ENCODE results near the gene SRP14. TPM values are rescaled to one million over a fixed set of nuclear protein-coding genes. Genes with fewer than 3 reads are reported as not detected.

The SRP14 gene
- total RNA-seq, 3 donors from 2014 or later: 131 to 154 (median 142) TPM

DNA sequence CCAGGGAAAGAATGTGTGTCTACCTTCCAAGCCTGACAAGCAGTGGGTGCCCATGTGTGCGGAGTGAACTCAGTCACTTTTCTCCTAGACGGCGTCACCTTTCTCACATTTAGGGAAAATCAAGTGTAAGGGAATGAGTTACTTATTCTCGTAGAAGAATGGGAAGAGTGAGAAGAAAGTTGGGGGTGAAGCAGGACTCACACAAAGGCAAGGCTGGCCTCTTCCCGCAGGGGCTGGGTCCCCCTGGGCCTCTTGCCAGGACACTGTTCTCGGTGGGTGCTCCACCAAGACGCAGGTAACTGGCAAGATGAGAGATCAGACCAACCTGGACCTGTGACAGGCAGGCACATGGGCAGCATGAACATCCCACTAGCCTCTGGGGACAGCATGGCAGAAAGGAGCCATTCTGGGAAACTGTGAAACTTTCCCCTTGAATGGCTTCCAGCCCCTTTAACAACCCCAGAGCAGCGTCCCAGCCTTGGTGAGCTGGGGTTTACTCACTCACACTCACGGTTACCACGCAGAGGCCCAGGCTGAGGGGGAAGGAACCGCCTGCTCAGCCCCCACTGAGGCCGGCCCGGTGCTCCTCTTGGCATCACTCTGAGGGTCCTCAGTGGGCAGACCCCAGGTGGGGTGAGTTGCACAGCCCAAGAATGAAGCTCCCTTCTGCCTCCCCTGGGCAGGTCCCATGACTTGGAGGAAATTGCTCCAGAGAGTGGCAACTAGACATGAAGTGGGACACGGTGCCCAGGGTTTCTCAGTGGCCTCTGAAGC lies 15.0 kb upstream of the SRP14 start:
- Histone ChIP-seq H3K4me1 (ENCODE audit: low read depth) (peaks cover 38% of the 10 kb centered on the region), H3K9me3 (no peaks in the 10 kb centered on the region), H3K4me3 (no peak overlapping the region), H3K36me3 (ENCODE audit: low read depth) (no peaks in the 10 kb centered on the region)
- DNase-seq (peak in 1 of 3 donors; percentile 63), ATAC-seq (no peak)
- intact Hi-C loops (cut with DNase I, micrococcal nuclease): no loop called here
- TF ChIP-seq, protein P1, sequence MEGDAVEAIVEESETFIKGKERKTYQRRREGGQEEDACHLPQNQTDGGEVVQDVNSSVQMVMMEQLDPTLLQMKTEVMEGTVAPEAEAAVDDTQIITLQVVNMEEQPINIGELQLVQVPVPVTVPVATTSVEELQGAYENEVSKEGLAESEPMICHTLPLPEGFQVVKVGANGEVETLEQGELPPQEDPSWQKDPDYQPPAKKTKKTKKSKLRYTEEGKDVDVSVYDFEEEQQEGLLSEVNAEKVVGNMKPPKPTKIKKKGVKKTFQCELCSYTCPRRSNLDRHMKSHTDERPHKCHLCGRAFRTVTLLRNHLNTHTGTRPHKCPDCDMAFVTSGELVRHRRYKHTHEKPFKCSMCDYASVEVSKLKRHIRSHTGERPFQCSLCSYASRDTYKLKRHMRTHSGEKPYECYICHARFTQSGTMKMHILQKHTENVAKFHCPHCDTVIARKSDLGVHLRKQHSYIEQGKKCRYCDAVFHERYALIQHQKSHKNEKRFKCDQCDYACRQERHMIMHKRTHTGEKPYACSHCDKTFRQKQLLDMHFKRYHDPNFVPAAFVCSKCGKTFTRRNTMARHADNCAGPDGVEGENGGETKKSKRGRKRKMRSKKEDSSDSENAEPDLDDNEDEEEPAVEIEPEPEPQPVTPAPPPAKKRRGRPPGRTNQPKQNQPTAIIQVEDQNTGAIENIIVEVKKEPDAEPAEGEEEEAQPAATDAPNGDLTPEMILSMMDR (IDR thresholded peaks at IDR 0.05): no peak

DNA sequence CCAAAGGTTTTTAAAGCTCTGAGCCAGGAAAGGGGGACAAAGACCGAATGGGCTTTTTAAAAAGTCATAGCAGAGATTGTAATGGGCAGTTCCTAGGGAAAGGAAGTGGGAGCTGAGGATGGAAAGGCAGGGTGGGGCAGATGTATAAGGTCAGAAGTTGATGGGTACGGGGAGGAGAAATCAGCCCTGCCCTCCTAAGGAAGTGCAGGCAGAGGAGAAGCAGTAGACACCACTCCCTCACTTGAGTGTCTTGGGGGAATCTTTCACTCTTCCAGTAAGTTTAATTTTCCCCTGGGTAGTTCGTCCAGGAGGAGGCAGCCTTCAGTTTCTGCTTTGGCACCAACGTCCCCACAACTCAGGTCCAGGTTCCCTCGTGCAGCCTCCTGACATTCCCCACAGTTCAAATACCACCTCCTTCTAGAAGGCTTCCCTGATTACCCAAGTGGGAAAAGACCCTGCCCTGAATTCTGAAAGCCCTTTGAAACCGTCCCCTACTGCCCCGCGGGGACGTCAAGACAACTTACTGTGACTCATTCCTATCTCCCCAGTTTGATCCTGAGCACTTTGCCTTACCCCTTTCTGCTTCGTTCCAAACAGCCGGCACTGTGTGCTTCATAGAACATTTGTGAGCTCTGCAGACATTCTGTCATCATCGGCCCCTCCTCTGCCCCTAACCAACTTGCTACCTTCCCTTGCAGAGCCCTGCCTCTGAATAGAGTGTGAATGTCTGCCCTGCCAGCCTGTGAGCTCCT lies 14.3 kb upstream of the SRP14 start:
- peak in 2 of 3 donors; percentile 45 to 55 for DNase-seq
- peaks cover 35% of the 10 kb centered on the region for H3K4me1 ChIP-seq (ENCODE audit: low read depth)
- TF ChIP-seq, protein P1 (IDR thresholded peaks at IDR 0.05): no peak
- intact Hi-C loops (cut with DNase I, micrococcal nuclease): no loop called here
- peak; percentile 48 for ATAC-seq
- H3K9me3 ChIP-seq: no peaks in the 10 kb centered on the region
- H3K4me3 ChIP-seq: no peak overlapping the region
- H3K36me3 ChIP-seq (ENCODE audit: low read depth): no peaks in the 10 kb centered on the region

DNA sequence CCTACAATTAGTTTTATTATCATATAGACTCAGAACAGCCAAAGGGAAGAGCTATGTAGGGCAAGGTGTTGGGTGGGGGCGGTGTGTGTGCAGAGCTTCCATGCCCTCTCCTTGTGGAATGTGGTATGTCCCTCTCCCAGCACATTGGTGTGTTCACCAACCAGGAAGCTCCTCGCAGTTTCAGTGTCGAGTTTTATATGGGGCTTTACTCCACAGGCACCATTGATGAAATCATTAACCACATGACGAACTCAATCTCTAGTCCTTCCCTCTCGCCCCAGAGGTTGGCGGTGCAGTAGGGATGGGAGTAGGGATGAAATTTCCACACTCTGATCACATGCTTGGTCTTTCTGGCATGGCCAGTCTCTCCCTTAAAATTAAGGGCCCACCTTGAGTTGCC lies 13.6 kb upstream of the SRP14 start:
- Histone ChIP-seq H3K36me3 (ENCODE audit: low read depth) (no peaks in the 10 kb centered on the region), H3K9me3 (no peaks in the 10 kb centered on the region), H3K4me1 (ENCODE audit: low read depth) (peaks cover 38% of the 10 kb centered on the region), H3K4me3 (no peak overlapping the region)
- TF ChIP-seq, protein P1 (IDR thresholded peaks at IDR 0.05): no peak
- DNase-seq: peak; percentile 65 to 82 (median 66)
- intact Hi-C loops (cut with DNase I, micrococcal nuclease): no loop called here
- peak; percentile 79 for ATAC-seq

DNA sequence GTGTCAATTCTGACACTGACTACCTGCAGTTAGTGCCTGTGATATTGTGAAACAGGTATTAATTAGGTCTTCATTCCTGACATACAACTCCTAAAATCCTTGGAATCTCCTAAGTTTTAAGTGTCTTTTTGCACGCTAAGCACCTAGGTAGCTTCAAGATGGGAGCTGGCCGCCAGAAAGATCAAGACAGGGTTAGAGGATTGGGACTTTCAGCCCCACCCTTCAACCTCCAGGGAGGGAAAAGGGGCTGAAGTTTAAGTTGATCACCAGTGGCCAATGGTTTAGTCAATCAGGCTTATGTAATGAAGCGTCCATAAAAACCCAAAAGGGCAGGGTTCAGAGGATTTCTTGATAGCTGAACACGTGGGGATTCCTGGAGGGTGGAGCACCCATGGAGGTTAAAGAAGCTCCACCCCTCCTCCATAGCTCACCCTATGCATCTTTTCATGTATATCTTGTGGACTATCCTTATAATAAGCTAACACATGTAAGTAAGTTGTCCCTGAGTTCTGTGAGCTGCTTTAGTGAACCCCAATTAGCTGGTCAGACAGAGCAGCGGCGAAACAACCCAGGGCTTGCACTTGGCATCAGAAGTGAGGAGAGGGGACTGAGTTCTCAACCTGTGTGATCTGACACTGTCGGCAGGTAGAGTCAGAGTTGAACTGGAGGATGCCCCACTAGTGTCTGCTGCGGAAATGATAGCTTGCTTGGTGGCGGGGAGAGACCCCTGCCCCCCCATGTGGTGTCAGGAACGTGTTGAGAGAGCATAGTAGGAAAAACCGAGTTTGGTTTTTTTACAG lies 12.8 kb upstream of the SRP14 start:
- Histone ChIP-seq H3K9me3 (no peaks in the 10 kb centered on the region), H3K4me1 (ENCODE audit: low read depth) (peaks cover 46% of the 10 kb centered on the region), H3K36me3 (ENCODE audit: low read depth) (no peaks in the 10 kb centered on the region), H3K4me3 (no peak overlapping the region)
- ATAC-seq: peak; percentile 68
- intact Hi-C loops (cut with DNase I, micrococcal nuclease): no loop called here
- peak; percentile 42 to 81 (median 43) for DNase-seq
- TF ChIP-seq, protein P1 (IDR thresholded peaks at IDR 0.05): no peak

DNA sequence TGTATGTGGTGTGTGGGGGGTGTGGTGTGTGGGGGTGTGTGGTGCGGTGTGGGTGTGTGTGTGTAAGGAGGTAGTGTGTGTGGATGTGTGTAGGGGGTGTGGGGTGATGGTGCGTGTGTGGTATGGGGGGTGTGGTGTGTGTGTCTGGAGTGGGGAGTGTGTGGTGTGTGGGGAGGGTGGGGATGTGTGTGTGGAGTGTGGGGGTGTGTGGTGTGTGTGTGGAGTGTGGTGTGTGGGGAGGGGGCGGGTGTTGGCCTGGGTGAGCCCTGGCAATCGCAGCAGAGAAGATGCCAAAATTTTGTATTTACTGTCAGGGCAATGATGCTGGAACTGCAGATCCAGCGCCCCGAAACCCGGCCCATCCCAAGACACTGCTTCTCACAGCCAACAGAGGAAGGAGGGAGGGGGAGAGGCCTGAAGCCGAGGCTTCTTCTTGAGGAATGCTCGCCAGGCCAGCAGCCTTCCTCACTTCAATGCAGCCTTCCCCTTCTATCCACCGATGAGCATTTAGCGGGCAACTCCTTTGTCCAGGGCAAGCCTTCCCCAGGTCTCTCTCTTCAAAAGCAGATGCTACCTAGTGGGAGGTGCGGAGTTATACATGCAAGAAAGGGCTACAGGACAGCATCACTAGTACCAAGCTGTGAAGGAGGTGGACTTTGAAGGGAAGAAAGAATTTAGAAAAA lies 11.9 kb upstream of the SRP14 start:
- no peaks in the 10 kb centered on the region for H3K36me3 ChIP-seq (ENCODE audit: low read depth)
- intact Hi-C loops (cut with DNase I, micrococcal nuclease): no loop called here
- no peaks in the 10 kb centered on the region for H3K9me3 ChIP-seq
- TF ChIP-seq, protein P1 (IDR thresholded peaks at IDR 0.05): no peak
- DNase-seq: peak in 2 of 3 donors; percentile 22 to 40
- ATAC-seq: no peak
- H3K4me1 ChIP-seq (ENCODE audit: low read depth): peaks cover 54% of the 10 kb centered on the region
- no peak overlapping the region for H3K4me3 ChIP-seq
